ENCODE data around the gene KRTAP21-3. TPM values are rescaled to one million over a fixed set of nuclear protein-coding genes. Genes with fewer than 3 reads are reported as not detected.
"Not testable (repeated sequence)": the region's sequence is repeated elsewhere in the genome, so short reads cannot be mapped to it uniquely, and the experiment has no call there.

The KRTAP21-3 gene, protein sequence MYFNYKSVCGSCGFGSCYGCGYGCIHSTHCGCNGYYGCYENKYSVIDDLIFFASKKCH
- not detected for total RNA-seq

DNA sequence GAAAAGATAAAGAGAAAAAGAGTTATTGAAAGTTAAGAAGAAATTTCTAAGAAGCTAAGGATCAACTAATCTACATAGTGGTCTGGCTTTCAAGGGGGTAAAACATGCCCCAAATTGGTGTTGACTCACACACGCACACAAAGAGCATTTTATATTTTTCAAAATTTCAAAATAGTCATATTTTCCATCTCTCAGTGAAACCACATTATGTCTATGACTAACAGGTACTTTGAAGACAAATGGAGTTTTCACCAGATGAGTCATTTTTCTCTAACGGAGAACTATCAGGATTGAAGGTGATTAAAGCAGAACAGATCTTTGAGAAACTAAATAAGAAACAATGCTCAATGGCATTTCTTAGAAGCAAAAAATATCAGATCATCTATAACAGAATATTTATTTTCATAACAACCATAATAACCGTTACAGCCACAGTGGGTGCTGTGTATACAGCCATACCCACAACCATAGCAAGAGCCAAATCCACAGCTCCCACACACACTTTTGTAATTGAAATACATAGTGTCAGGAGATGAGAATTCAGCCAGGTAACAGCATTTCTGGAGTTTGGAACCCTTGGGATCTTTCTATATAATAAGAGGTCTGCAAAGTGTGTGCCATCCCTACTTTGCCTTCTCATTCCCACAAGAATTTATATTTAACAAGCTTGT lies at the start of gene KRTAP21-3:
Gene KRTAP21-3 (minus strand): TSS at position 539 of the 671 bp plus-strand sequence. CDS start 18 bp downstream, at position 521.
- no peak for ATAC-seq

DNA sequence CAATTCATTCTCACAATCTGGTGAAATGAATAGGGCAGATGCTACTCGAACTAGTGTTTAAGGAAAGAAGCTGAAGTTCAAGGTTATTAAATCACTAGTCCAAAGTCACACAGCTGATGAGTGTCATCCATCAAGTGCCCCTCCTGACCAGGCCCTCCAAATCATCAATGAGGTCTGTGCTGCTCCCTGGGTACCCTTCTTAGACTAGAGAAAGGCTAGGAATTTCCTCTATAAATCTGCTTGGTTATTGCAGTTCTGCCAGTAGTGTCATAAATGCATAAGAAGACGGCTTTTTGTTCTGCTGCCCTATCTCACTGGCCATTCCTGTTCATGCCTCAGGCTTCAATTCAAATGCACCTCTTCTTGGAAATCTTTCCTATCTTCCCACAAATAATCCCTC lies 42.2 kb upstream of the KRTAP21-3 start:
- ATAC-seq, result no peak

DNA sequence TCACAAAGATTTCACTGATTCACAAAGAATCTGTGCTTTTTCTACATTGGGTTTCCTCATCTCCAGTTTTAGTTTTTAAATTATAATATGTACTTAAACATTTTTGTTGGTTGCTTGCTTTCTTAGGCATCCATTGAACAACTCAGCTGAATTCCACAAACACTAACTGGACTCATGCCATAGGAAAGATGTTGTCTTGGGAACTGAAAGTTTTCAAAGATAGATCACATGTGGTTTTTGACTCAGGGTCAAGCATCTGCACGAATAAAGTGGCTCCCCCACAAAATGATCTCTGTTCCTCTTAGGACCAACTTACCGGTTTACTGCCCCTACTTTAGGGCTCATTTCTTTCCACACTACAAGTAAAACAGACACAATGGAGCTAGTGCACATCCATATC lies 39.7 kb upstream of the KRTAP21-3 start:
- no peak for ATAC-seq

DNA sequence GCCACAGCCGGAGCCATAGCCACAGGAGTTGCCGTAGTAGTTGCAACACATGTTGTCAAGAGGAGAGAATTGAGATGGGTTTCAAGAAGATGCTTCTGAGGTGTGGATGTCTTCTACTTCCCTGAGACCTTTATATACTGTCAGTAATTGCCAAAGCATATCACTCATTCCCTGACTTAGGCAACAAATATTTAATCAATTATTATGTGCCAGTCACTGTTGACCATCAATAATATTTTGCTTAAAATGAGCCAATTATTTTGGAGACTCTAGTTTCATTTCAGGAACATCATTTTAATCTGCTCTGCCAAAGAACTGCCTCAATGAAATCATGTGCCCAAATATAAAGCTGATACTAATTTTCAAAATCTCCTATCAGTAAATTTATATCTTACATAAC lies 36.8 kb upstream of the KRTAP21-3 start, which contains the start of gene KRTAP21-1:
Gene KRTAP21-1 (minus strand): TSS at position 101 of the 400 bp plus-strand sequence. CDS start 50 bp downstream, at position 51.
- ATAC-seq, result not testable (repeated sequence)

DNA sequence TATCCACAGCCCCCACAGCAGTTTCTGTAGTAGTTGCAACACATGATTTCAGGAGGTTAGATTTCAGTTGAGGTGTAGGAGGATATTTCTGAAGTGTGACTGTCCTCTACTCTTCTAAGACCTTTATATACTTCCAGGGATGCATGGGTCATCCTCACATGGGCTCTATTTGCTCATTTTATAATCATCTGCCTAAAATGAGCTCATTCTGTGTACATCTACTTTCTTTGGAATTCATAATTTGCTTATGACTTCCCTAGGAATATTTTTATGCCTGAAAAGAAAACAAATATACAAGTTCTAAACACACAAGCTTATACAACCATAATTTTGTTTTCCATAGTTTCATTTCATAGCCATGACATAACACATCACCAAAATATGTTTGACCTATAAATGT lies 28.6 kb upstream of the KRTAP21-3 start, which contains the start of gene KRTAP21-2:
Gene KRTAP21-2 (minus strand): TSS at position 101 of the 400 bp plus-strand sequence. CDS start 57 bp downstream, at position 44.
- ATAC-seq, result no peak

DNA sequence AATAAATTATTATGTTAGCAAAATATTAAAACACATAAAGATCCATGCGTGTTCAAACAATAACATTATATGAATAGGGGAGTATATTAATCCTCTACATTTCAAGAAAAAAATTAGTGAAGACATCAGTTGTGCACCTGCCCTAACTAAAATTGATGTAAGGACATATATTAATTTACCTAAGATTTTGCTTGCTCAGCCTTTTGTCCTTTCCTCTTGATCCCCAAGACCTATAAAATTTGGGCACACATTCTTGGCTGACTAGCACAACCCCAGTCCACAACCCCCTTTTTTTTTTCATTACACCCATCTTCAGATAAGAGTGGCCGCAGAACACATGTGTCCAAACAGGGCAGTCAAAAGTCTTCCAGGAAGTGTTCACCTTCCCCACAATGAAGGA lies 21.9 kb upstream of the KRTAP21-3 start:
- no peak for ATAC-seq

DNA sequence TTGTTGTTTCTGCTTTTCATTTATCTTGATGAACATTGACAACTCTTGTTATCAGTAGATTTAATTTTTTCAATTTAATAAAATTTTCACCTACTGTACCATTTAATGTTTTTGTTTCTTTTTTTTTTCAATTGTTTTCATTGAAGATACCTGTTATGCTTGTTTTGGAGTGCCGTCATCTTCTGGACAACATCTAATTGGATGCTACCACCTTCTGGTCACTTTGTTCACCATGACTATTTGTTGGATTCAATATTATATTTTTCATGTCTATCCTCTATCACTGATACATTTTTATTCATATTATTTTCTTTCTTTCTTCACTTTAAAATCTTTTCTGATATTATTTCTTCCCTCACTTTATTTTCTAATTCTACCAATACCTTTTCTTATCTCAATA lies 14.4 kb upstream of the KRTAP21-3 start:
- ATAC-seq, result no peak

DNA sequence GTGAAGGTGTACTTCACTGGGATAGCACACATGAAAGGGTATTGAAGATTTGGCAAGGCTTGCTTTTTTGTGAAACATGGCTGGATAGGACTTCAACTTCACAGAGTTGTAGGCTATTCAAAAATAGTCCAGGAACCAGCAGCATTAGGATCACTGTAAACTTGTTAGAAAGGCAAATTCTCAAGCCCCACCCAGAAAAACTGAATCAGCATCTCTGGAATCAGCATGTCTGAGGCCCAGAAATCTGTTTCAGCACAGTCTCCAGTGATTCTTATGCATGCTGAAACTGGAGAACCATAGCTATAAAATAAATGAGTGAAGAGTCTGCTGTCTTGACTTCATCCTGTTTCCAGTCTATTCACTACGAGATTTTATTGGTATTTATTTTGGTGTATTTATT lies 8.1 kb upstream of the KRTAP21-3 start:
- ATAC-seq, result no peak

DNA sequence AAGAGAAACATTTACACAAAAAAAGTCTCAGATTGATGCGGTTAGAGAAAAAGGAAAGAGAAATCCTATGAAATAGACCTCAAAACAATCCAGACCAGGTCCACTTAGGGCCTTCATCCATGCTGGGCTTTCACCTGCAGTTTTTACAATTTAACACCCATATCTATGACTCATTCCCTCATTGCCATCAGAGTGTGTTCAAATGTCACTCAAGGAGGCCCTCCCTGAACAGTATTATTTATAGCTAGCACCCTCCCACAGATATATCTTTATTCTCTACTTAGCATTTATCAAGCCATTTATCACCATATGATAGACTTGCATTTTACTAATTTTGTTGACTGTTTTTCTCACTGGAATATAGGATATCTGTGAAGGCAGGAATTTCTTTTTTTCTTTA lies 824 bp upstream of the KRTAP21-3 start:
- ATAC-seq, result no peak

DNA sequence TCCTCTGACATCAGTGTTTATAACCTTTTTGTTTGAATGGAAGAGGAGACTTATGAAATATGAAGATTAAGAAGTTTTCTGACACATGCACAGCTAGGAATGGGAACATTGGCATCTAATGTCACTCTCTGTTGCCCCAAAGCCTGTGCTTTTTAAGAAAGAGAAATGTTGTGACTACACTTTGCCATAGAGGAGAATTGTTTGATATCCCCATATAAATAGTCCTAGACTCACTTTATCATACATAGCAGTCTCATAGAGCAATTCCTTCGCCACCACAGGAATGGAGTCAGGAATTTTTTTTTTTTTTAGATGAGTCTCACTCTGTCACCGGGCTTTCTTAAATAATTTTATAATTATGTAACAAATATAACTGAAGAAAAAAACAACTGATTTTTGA lies 1.5 kb downstream of the KRTAP21-3 start:
- no peak for ATAC-seq

DNA sequence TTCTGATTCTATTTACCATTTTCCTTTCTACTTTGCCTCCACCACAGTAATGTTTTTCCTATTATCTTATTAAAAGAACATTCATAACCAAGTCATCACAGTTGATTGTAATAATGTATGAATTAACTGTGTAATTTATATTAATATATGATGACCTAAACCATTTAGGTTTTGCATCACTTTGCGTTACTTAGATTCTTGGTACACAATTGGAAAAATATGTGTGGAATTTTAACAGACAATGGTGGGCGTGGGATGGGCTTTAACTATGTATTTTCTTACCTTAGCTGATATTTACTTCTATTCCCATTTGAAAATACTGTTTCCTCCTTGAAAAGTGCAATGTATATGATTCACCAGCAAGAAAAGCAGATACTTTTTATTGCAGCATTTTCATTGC lies 3.6 kb downstream of the KRTAP21-3 start:
- no peak for ATAC-seq

DNA sequence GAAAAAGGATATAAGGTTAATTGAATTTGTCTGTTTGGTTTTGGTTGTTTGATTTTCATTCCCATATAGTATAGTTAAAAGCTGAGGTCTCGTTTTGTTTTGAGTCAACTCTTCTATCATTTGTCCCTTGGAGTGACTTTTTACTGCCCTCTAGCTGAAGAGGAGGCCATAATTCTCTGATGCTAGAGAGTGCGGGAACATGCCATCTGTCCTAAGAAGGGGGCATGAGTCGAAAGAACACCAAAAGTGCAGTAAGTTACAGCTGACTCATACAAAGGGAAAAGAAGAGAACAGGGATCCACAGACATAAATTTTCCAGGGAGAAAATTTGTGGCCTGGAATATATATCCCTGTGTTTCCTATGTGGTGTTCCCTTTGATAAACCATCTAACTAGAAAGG lies 4.1 kb downstream of the KRTAP21-3 start:
- ATAC-seq, result no peak

DNA sequence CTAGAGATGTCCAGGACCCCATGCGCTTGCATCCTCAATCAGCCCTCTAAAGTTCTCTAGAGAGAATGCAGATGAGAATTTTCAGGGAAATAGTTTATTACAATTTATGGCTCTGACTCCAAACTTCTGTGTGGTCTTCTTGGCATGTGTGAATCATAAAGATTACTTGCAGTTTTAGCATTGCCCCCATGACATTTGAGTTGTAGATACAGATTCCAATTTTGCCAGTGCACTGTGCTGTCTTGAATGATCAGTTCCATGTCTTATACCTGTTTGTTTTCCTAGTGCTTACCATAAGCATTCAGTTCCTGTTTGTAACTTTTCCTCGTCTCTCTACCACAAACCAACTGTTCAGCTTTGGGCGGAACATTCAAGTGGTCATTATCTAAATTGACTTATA lies 4.8 kb downstream of the KRTAP21-3 start:
- ATAC-seq, result no peak

DNA sequence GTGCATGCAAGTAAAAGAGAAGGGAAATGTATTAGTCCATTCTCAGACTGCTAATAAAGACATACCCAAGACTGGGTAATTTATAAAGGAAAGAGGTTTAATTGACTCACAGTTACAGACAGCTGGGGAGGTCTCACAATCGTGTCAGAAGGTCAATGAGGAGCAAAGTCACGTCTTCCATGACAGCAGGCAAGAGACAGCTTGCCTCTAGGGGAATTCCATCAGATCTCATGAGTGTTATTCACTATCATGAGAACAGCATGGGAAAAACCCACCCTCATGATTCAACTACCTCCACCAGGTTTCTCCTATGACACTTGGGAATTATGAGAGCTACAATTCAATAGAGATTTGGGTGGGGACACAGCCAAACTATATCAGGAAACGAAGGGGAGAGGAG lies 8.1 kb downstream of the KRTAP21-3 start:
- ATAC-seq, result no peak

DNA sequence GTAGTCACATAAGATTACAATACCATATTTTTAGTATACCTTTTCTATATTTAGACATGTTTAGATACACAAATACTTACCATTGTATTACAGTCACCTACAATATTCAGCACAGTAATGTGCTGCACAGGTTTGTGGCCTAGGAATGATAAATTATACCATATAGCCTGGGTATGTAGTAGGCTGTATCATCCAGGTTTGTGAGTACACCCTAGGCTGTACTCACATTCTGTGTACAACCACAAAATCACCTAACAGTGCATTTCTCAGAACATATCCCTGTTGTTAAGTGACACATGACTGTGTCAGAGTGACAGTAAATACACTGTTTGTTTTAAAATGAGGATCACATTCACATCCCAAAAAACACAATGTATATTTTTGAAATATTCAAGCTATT lies 11.2 kb downstream of the KRTAP21-3 start:
- no peak for ATAC-seq

DNA sequence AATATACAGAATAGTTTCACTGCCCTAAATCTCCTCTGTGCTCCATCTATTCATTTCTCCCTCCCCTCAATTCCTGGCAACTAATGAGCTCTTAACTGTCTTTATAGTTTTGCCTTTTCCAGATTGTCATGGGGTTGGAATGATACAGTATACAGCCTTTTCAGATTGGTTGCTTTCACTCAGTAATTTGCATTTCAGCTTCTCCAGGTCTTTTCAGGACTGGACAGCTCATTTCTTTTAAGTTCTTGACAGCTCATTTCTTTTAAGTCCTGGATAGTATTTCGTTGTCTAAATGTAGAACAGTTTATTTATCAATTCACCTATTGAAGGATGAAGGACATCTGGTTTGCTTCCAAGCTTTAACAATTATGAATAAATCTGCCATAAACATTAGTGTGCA lies 22.6 kb downstream of the KRTAP21-3 start:
- ATAC-seq, result no peak

DNA sequence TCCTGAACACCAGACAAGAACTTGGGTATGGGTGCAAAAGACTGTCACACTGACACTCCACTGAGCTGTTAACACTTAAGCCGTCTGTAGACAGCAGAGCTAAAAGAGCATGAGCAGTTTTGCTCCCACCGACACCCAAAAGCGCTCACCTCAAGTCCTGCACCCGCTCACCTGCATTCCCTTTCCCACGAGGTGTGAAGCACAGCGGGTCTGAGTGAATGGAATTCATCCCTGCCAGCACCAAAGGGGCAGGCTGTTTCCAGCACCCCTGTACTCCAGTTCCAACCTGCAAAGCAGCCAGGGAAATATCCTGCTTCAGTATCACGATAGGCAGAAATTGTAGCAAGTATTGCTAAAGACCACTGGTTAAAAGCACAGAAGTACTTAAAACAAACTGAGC lies 28.8 kb downstream of the KRTAP21-3 start:
- no peak for ATAC-seq

DNA sequence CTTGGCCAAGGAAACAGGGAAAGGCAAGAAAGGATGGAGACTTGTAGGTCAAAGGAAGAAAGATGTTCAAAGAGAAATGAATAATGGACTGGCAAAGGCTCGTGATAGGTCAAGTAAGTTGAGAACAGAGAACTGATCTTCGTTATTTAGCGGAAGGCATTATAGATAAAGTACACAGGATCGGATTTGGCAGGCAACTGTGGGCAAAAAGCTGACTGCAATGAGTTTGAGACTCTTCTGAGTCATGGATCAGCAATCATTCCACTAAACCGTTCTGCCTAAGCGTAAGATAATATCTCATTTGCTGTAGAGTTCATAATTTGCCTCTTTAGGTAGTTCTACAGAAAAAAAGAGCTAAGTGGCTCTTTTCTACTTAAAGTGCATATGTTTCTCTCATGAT lies 34.1 kb downstream of the KRTAP21-3 start:
- ATAC-seq, result no peak

DNA sequence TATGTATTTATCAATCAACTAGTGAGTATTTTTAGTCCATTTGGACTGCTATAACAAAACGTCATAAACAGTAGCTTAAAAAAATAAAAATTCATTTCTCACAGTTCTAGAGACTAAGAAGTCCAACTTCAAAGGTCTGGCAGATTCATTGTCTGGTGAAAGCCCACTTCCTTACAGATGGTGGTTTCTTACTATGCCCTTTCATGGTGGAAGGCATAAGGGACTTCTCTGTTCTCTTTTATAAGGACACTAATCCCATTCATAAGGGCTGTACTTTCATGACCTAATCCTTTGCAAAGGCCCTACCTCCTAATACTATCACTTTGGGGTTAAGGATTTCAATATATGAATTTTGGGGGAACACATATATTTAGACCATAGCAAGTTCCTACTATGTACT lies 38.0 kb downstream of the KRTAP21-3 start:
- no peak for ATAC-seq

DNA sequence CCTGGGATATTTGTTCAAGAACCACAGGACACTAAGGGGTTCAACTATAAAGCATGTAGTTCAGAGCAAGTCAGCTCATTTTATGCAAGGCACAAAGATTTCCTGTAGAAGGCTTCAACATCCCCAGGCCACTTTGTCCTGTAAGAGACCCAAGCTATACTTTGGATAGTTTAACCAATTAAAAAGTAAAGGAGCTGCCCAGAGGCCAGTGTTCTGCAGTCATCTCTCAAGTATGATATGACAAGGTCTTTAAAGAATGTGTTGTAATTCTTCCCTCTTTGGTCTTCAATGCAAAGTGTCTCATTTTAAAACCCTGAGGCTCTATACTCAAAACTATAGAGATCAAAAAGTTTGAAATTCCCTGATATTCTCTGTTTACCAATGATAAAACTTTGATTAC lies 41.8 kb downstream of the KRTAP21-3 start:
- ATAC-seq, result no peak

DNA sequence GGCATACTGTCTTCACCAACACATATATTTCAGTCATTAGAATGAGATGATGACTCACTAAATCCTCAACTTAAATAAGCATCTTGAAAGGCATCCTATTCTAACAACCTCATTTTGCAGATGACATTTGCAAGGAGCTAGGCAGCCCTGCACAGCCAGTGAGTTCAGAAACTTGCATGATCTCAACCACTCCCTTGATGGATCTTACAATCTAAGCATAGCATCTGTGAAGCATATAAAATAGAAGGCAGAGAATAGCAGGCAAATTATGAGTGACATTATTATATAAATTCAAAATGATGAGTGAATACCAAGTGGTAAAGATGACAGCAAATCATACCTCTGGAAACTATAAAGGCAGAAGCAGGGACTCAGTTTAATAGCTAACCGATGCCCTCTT lies 44.3 kb downstream of the KRTAP21-3 start:
- no peak for ATAC-seq

DNA sequence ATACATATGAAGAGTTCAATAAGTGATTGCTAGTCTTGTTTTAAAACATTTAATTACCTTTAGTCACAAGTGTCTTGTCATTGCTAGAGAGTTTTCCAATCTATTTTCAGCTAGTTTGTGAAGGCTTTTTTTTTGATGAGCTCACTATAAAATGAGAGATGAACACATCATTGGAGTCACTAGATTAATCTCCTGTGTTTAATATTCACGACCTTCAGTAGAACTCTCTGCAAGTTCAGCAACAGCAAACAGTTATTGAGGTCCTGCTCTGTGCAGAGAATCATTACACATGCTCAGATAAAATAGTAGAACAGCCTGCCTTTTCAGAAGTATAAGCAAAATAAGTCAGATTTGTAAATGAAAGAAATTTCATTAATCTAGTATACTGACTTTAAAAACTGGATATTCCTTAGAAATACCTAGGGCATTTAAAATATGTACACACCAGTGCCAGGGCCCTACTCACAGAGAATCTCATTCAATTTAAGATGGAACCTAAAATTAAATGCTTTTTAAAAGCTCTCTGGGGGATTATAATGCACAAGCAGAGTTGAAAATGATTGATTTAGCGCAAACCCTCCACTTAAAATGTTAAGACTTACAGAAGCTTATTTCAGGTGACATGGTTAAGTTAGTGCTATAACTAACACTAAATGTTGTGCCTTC lies 45.5 kb downstream of the KRTAP21-3 start:
- no peak for ATAC-seq

DNA sequence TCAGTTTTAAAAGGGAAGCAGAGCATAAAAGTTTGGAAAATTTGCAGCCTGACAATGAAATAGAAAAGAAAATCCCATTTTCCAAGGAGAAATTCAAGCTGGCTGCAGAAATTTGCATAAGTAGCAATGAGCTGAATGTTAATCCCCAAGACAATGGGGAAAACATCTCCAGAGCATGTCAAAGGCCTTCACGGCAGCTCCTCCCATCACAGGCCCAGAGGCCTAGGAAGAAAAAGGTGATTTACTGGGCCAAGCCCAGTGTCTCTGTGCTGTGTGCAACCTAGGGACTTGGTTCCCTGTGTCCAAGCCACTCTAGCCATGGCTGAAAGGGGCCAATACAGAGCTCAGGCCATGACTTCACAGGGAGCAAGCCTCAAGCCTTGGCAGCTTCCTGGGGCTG lies 49.8 kb downstream of the KRTAP21-3 start:
- ATAC-seq, result no peak
